GM15510 (cell line): Measurements from ENCODE around the gene TOP2B.

Experiments used
- POLR2A ChIP-seq: IDR thresholded peaks from 3 replicates; pipeline ENCODE4 v1.6.1; 2011; ENCODE audit warnings: borderline replicate concordance; ENCODE audit not compliant: insufficient read length; ENCODE audit errors: extremely low read depth

The TOP2B gene, protein sequence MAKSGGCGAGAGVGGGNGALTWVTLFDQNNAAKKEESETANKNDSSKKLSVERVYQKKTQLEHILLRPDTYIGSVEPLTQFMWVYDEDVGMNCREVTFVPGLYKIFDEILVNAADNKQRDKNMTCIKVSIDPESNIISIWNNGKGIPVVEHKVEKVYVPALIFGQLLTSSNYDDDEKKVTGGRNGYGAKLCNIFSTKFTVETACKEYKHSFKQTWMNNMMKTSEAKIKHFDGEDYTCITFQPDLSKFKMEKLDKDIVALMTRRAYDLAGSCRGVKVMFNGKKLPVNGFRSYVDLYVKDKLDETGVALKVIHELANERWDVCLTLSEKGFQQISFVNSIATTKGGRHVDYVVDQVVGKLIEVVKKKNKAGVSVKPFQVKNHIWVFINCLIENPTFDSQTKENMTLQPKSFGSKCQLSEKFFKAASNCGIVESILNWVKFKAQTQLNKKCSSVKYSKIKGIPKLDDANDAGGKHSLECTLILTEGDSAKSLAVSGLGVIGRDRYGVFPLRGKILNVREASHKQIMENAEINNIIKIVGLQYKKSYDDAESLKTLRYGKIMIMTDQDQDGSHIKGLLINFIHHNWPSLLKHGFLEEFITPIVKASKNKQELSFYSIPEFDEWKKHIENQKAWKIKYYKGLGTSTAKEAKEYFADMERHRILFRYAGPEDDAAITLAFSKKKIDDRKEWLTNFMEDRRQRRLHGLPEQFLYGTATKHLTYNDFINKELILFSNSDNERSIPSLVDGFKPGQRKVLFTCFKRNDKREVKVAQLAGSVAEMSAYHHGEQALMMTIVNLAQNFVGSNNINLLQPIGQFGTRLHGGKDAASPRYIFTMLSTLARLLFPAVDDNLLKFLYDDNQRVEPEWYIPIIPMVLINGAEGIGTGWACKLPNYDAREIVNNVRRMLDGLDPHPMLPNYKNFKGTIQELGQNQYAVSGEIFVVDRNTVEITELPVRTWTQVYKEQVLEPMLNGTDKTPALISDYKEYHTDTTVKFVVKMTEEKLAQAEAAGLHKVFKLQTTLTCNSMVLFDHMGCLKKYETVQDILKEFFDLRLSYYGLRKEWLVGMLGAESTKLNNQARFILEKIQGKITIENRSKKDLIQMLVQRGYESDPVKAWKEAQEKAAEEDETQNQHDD (N-terminal part only)

DNA sequence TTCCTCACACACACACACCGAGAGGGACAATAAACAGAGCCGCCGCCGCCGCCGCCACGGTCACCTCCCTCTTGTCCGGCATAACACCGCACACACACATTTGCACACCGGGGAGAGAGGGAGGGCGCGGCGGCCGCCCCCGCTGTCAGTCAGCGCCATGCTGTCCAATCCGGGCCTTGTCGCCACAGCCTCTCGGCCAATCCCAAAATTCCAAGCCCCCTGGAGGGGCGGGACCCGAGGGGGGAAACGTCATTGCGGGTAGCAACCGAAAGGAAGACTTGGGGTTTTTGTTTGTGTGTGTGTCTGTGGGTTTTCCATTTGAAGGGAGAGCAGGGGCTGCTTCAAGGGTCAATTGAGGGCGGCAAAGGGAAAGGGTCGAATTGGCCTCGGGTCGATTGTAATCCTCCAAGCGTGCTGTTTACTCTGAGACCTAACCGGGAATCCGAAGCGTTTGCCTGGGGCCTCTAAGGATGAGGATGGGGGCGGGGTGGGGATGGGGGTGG is at the start of gene TOP2B:
TOP2B (minus strand) TSS at position 96 of the 503 bp plus-strand sequence. CDS start 610 bp downstream, outside the sequence.
- TF ChIP-seq POLR2A = peak; percentile 75

DNA sequence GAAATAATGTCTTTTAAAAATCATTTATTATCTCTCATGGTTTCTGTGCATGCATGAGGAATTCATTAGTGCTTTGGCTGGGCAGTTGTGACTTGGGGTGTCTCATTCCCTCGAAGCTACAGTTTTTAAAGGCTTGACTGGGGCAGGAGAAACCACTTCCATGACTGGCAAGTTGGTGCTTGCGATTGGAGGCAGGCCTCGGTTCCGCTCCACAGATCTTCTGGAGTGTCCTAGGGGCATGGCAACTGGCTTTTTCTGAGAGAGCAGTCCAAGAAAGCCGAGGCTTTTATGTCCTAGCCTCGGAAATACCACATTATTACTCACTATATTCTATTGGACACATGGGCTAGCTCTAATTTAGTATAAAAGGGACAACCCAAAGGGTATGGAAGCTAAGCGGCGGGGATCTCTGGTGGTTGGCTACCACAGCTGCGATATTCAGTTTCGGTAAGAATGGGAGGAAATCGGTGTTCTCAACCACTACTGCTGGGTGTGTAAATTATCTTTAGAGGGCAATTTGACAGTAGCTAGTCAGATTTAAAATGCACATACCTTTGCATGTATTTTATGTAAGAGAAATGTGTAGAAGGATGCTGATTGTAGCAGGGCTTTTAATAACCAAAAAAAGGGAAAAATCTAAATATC is 48.8 kb upstream of the TOP2B start:
- TF ChIP-seq POLR2A = no peak

DNA sequence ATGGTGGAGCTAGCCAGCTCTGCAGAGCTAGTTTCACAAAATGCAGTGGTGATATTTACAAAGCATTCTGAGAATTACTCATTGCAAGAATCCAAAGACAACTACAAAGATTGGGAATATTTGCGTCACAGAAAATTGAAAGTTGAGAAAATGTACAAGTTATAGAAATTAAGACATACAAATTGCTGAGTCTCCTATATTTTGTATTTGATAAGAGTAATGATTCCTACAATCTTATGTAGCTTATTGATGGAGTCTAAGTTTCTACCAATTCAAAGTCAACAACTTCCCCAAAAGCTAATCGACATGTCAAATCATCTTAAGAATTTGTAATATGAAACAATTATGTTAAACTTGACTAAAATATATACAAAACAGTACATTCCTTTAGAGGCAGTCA is 46.4 kb upstream of the TOP2B start:
- no peak for TF ChIP-seq POLR2A

DNA sequence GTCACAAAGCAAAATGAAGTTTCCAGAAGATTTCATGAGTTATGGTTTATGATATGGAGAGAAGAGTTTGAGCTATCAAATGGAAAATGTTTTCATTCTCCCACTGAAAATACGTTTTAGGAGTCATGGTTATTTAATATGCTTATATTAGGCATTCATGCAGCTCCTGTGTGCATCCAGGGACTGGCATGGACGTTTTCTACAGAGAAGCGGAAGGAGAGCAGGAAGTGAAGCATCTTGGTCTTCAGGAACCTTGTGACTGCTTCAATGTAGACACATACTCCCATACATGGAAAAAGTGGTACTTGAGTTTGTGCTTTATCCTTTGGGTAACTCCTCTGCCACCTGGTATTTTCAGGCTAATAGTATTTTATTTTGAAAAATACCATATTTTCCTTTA is 43.3 kb upstream of the TOP2B start:
- no peak for TF ChIP-seq POLR2A

DNA sequence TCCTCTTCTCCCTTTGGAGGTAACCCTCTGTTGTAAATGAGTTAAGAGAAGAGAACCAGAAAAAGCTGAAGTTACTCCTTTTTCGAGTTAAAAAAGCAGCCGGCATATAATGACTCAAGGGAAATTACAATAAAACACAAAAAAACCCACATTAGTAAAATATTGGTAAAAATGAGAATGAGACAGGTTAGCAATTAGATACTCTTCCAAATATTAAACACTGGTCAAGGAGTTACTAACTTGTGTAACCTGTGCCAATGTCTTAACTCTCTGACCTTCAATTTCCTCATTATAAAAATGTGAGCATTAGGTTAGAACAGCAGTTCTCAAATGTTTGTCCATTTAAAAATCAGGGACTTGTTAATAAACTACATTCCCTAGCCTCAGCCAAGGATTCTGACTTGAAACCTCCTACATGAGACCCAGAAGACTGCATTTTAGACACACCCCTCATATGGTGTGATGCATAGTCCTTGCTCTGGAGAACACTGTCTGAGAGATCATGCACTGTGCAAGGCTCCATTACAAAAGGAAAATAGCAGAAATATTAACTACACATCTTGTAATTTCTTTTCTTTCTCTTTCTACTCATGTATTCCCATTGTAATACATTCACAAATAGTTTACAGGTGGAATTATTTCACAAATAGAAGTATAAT is 42.7 kb upstream of the TOP2B start:
- no peak for TF ChIP-seq POLR2A

DNA sequence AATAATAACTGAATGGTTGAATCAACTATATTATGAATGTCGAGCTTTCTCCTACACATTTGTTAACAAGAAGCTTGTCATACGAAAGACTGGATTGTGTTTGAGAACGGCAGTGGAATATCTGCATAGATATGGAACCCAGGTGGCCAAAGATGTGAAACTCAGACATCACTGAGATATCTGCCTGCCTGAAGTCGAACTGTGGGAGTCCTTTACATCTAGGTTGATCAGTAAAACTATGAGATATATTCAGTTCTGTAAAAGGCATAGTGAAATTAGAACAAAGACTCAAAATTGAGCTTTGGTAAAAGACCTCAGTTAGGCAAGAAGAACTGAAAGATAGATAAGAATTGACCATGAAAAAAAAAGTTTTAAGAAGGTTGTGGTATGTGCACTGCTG is 41.5 kb upstream of the TOP2B start:
- TF ChIP-seq POLR2A = no peak

DNA sequence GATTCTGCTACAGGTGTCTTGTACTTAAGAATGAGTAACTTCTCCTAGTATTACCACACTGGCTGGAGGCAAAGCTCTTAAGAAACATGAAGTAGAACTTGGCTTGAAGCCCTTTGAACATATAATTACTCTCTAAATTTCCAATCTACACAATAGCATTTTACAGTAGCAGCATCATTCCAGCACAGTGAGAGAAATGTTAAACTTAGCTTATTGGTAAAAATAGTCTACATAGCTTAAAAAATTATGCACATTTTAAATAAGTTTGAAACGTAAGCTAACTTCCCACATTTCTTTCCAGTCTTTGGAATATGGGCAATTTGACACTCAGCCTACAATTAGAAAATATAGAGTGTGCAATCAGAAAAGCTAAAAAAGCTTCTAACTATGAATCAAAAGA is 32.8 kb upstream of the TOP2B start:
- no peak for TF ChIP-seq POLR2A

DNA sequence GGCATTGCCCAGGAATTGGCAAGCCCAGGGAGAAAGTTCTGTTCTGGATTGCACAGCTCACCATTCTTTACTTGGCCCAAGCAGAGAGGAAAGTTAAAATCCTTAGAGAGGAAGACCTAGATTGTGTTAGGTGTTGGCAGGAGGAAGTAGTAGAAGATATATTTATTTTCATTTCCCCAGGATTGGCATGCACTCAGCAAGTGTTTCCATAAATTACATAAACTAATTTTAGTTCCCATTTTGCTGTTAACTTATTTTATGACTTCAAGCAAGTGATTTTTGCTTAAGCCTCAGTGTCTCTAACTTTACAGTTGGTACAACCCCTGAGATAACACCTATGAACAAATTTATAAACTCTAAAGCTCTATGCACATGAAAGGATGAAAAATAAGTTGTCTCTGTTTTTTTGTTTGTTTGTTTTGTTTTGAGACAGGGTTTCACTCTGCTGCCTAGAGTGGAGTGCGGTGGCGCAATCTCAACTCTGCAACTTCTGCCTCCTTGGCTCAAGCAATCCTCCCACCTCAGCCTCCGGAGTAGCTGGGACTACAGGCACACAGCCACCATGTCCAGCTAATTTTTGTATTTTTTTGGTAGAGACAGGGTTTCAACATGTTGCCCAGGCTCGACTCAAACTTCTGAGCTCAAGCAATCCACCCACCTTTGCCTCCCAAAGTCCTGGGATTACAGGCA is 31.2 kb upstream of the TOP2B start:
- no peak for TF ChIP-seq POLR2A

DNA sequence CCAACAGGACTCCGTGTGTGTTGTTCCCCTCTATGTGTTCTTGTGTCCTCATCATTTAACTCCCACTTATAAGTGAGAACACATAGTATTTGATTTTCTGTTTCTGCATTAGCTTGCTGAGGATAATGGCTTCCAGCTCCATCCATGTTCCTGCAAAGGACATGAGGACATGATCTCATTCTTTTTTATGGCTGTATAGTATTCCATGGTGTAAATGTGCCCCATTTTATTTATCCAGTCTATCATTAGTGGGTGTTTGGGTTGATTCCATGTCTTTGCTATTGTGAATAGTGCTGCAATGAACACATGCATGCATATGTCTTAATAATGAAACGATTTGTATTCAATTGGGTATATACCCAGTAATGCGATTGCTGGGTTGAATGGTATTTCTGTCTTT is 28.5 kb upstream of the TOP2B start:
- TF ChIP-seq POLR2A = no peak

DNA sequence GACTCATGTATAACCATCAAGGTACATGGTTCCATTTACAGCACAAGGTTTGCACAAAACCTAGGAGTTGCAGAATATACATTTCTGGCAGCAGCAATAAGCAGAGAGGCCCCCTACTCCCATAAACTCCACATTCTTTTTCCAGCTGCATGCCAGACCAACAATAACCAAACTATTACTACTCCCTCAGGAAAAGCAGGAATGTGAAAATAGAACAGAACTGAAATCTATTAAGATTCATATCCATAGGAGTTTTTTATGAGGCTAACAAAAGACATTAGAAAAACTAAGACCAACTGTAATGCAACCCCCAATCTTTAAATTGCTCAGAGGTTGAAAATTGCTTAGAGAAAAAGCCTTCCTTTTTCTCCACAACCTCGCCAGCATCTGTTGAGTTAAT is 27.6 kb upstream of the TOP2B start:
- no peak for TF ChIP-seq POLR2A

DNA sequence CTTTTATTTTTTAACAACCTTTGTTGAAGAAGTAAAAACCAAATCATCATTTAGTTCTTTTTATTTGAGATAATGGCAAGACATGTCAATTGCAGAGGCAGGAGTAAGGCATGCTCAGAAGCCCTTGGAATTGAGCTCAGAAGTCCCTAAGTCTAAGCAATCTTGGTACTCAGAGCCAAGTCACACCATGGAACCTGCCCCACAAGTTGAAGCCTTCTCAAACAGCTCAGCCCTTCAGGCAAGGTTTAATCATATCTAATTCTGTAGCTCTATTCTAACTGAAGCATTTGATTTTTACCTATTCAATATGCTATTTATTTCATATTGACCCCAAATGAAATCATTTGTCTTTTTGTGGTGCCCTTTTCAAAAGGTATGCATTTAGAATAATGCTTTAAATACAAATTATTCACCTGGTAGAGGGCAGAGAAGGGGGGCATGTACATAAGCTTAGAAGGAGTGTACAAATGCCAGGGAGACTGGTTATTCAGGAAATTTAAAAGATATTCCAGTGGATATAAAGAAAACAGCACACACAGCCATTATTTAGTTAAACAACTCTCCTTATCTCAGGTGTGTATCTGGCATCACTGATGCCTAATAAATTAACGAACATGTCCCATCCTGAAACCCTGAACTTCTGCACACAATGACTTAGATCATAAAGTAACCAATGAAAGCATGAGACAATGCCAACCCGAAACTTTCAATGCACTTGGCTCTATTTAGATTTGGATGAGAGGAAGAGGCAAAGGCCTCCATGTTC is 26.2 kb upstream of the TOP2B start:
- TF ChIP-seq POLR2A = no peak

DNA sequence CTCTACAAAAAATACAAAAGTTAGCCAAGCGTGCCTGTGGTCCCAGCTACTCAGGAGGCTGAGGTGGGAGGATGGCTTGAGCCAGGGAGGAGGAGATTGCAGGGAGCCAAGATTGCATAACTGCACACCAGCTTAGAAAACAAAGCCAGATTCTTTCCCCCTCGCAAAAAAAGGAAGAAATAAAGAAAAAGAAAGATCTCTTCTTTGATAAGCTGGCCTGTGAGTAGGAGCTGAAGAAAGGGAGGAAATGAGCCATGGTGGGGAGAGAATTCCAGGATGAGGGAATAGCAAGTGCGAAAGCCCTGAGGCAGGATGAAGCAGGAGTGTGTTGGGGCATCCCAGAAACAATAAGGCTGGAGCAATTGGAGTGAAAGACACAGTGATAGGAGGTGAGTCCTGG is 24.5 kb upstream of the TOP2B start:
- no peak for TF ChIP-seq POLR2A

DNA sequence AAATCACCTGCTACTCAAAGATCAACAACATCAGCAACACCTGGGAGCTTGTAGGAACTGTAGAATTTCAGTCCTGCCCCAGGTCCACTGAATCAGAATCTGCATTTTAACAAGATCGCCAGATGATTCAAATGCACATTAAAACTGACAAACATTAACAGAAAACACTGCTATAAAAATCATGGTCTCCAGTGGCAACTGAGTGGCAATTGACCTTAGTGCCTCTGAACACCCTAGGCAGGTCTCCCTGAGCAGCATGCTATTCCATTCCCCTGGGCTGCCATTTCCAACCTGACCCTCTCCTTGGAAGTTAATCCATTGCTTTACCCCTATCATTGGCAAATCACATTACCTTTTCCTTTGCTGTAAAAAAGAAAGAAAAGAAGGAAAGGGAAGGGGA is 23.0 kb upstream of the TOP2B start:
- no peak for TF ChIP-seq POLR2A
